NB4 (cell line): Measurements from ENCODE around the gene KBTBD3.
A peak's percentile ranks its signal among the peaks of the same experiment; 100 is the strongest.

Experiments used
- DNase-seq: peaks from one replicate; pipeline ENCODE4 v3.0.0; 2010; ENCODE audit warnings: low read depth
- H3K4me3 ChIP-seq: one replicate; pipeline ENCODE4 v1.5.1; 2011; ENCODE audit warnings: mild to moderate bottlenecking, low read depth, low read length, moderate library complexity
- MYC ChIP-seq: IDR thresholded peaks from 2 replicates; pipeline ENCODE4 v1.6.1; 2011; ENCODE audit warnings: low read depth, low read length
- POLR2A ChIP-seq: IDR thresholded peaks from 2 replicates; pipeline ENCODE4 v1.6.1; 2011; ENCODE audit warnings: mild to moderate bottlenecking; ENCODE audit not compliant: insufficient read length; ENCODE audit errors: extremely low read depth
- TF ChIP-seq, protein P1 (sequence below): IDR thresholded peaks from one replicate; pipeline ENCODE4 v1.5.1; 2012; ENCODE audit warnings: low read depth, low read length
- TF ChIP-seq, protein P2 (sequence below): IDR thresholded peaks from 2 replicates; pipeline ENCODE4 v1.6.1; 2011; ENCODE audit warnings: low read depth, low read length

KBTBD3 gene

DNA sequence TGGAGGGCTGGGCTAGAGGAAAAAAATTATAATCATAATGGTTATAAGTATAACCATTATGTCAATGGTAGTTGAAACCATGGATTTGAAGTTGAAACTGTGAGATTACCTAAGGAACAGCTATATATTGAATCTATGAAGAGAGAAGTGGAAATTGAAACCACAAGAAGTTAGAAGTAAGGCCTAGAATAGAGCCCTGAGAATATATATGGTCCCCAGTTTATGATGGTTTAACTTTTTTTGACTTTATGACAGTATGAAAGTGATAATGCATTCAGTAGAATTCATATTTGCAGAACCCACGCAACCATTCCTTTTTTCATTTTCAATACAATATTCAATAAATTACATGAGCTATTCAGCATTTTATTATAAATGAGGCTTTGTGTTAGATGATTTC is 15.3 kb upstream of the KBTBD3 start:
- no peak overlapping the region for H3K4me3 ChIP-seq
- no peak for DNase-seq
- TF ChIP-seq, protein P1, sequence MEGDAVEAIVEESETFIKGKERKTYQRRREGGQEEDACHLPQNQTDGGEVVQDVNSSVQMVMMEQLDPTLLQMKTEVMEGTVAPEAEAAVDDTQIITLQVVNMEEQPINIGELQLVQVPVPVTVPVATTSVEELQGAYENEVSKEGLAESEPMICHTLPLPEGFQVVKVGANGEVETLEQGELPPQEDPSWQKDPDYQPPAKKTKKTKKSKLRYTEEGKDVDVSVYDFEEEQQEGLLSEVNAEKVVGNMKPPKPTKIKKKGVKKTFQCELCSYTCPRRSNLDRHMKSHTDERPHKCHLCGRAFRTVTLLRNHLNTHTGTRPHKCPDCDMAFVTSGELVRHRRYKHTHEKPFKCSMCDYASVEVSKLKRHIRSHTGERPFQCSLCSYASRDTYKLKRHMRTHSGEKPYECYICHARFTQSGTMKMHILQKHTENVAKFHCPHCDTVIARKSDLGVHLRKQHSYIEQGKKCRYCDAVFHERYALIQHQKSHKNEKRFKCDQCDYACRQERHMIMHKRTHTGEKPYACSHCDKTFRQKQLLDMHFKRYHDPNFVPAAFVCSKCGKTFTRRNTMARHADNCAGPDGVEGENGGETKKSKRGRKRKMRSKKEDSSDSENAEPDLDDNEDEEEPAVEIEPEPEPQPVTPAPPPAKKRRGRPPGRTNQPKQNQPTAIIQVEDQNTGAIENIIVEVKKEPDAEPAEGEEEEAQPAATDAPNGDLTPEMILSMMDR, result no peak
- TF ChIP-seq, protein P2, sequence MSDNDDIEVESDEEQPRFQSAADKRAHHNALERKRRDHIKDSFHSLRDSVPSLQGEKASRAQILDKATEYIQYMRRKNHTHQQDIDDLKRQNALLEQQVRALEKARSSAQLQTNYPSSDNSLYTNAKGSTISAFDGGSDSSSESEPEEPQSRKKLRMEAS, result no peak
- TF ChIP-seq MYC (no peak), POLR2A (no peak)

DNA sequence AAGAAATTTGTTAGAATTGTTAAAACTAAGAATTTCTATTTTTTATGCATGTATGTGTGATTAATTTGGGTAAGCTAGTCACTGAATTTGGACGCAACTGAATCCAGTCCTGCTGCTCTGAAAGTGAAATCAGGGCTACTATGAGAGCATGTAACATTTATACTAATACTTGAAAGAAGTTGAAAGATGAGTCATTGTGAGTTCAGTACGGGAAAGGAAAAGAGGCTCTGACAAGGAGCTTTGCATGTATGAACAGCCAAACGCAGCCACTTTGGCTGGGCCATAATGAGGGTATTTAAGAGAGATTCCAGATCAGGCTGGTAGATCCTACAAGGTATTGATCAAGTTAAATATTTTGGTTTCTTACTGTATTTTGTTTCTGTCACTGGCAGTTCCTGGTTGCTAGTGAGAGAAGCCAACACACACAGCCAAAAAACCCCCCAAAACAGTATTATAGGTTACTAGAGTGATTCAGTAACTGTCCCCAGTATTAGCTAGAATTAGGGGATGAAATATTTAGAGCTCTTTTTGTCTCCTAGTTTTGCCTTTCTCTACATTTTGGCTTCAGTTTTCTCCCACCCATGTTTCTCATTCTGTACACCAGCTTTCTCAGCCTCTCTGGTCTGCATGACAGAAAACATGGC is 14.5 kb upstream of the KBTBD3 start:
- no peak for DNase-seq
- TF ChIP-seq MYC (no peak), POLR2A (no peak)
- TF ChIP-seq, protein P2, result no peak
- TF ChIP-seq, protein P1, result no peak
- H3K4me3 ChIP-seq, result no peak overlapping the region

DNA sequence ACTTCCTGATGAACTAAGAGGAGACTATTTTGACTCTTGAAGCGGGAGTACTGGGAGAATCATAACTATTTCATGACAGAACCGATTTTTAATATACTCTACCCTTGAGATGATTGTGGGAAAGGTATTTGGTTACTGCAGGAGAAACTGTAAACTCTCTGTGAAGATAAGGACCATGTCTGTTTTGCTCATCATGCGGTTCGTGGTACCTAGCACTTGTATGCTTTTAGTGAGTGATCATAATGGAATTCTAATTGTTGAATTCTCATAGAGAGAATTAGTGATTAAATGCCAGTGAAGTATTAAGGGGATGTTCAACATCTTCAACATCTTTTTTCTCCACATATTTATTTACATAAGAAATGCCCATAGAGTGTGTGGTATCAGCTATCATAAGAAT is 11.7 kb upstream of the KBTBD3 start:
- no peak overlapping the region for H3K4me3 ChIP-seq
- DNase-seq, result no peak
- no peak for TF ChIP-seq MYC
- TF ChIP-seq, protein P2, result no peak
- TF ChIP-seq, protein P1, result no peak

DNA sequence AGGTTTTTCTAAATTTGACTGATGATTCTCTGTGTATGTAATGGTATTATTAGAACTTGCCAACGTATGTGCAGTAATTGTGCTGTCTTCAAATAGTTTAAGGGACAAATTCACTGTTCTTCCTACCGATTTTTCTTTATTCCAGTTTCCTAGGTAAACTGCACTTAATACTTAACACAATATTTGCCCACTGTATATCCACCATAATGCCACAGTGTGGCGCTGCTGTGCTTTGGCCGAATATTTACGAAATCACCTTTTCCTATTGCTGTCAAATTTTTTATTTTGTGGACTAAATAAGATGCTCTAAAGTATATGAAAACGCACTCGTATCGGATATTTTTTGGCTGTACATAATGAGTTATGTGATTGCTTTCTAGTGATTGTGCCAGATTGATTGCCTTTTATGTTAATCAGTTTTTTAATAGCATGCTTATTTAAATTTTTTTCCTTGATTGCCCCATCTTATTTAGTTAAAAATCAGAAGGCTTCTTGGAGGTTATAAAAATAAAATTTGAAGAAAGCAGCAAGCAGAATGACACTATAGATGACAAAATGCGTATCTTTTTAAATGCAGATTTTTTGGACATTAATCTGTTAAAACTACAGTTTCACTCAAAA is 10.8 kb upstream of the KBTBD3 start:
- DNase-seq, result peak; percentile 68
- H3K4me3 ChIP-seq, result no peak overlapping the region
- TF ChIP-seq MYC, result no peak
- TF ChIP-seq, protein P1, result peak; percentile 79

DNA sequence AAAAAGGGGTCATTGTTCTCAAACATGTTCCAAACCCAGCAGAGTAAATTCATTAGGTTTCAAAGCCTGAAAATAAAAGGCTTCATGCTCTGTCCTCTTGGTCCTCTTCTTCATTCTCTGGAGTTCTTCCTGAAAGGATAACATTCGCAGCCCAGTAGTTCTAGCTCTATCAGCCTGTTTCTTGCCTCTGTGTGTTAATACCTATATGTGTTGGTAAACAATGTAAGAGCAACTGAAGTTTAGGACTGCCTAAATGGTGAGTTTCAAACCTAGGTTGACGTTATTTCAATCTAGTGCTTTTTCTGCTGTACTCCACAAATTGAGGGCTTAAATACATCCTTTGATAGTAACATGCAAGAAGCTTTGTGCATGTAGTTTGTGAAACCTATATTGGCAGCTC is 9.7 kb upstream of the KBTBD3 start:
- DNase-seq, result no peak

More for the DNA sequence above, 9.7 kb upstream of the KBTBD3 start:
- no peak overlapping the region for H3K4me3 ChIP-seq
- TF ChIP-seq POLR2A (no peak), MYC (no peak)
- TF ChIP-seq, protein P2, result no peak
- TF ChIP-seq, protein P1, result no peak
